CD14-positive monocyte (primary cell): Measurements from ENCODE around the gene RPTOR. TPM values are rescaled to one million over a fixed set of nuclear protein-coding genes. Genes with fewer than 3 reads are reported as not detected.

ENCODE experiments used
- DNase-seq, 3 donors: peaks; one replicate each; pipeline ENCODE4 v3.0.0-alpha.2; 2011 to 2022
- H2AFZ ChIP-seq: 2 replicates; pipeline ENCODE4 v1.6.0; 2012; ENCODE audit warnings: mild to moderate bottlenecking, low read depth, low read length, inconsistent platforms; ENCODE audit not compliant: insufficient read depth, poor library complexity, severe bottlenecking
- H3K27ac ChIP-seq, 2 donors: 1 replicate in 1 of 2; 2 replicates in 1 of 2; pipeline ENCODE4 v1.5.1; 2012 to 2013; ENCODE audit warnings: low read length in 2 of 2, control low read depth in 1 of 2, inconsistent platforms in 1 of 2, low read depth in 1 of 2, mild to moderate bottlenecking in 1 of 2
- H3K27me3 ChIP-seq, 2 donors: one replicate each; pipeline versions ENCODE4 v1.6.0 to v1.6.1; 2011 to 2013; ENCODE audit warnings: low read length in 2 of 2; ENCODE audit not compliant: control insufficient read depth in 2 of 2, insufficient read depth in 2 of 2
- H3K36me3 ChIP-seq, 2 donors: replicated peaks in 1 of 2; 1 replicate in 1 of 2; 2 replicates in 1 of 2; pipeline versions ENCODE4 v1.5.1 to v1.6.1; 2012 to 2013; ENCODE audit warnings: low read length in 2 of 2, control low read depth in 1 of 2, inconsistent platforms in 1 of 2, mild to moderate bottlenecking in 1 of 2; ENCODE audit not compliant: insufficient read depth in 2 of 2, control insufficient read depth in 1 of 2
- H3K4me1 ChIP-seq, 2 donors: 1 replicate in 1 of 2; 2 replicates in 1 of 2; pipeline versions ENCODE4 v1.5.1 to v1.6.1; 2012 to 2013; ENCODE audit warnings: low read length in 2 of 2, control low read depth in 1 of 2, inconsistent platforms in 1 of 2, mild to moderate bottlenecking in 1 of 2, moderate library complexity in 1 of 2; ENCODE audit not compliant: insufficient read depth in 2 of 2, control insufficient read depth in 1 of 2
- H3K4me2 ChIP-seq: replicated peaks from 2 replicates; pipeline ENCODE3; 2012; ENCODE audit warnings: low read length, moderate library complexity, mild to moderate bottlenecking; ENCODE audit not compliant: poor library complexity, severe bottlenecking; ENCODE audit errors: extremely low read depth
- H3K4me3 ChIP-seq, 3 experiments: fragments of 200-600 bp in 1 of 3; sonication (generic) in 1 of 3; replicated peaks in 1 of 3; 1 replicate in 2 of 3; 2 replicates in 1 of 3; pipeline ENCODE4 v1.5.1; 2011 to 2013; ENCODE audit warnings: low read length in 3 of 3, mild to moderate bottlenecking in 3 of 3, control low read depth in 2 of 3, low read depth in 2 of 3, inconsistent platforms in 1 of 3, moderate library complexity in 1 of 3
- H3K79me2 ChIP-seq: 2 replicates; pipeline ENCODE4 v1.6.0; 2012; ENCODE audit warnings: mild to moderate bottlenecking, control low read depth, inconsistent platforms, low read length, moderate library complexity; ENCODE audit not compliant: insufficient read depth
- H3K9ac ChIP-seq: 2 replicates; pipeline ENCODE4 v1.6.0; 2017; ENCODE audit warnings: low read length, mild to moderate bottlenecking; ENCODE audit not compliant: insufficient read depth, poor library complexity, severe bottlenecking
- H3K9me3 ChIP-seq, 2 donors: replicated peaks in 1 of 2; 1 replicate in 1 of 2; 2 replicates in 1 of 2; pipeline versions ENCODE4 v1.5.1 to v1.6.1; 2012 to 2013; ENCODE audit warnings: low read length in 2 of 2, control low read depth in 1 of 2; ENCODE audit not compliant: control insufficient read depth in 1 of 2, insufficient read depth in 1 of 2
- H4K20me1 ChIP-seq: 2 replicates; pipeline ENCODE4 v1.6.0; 2012; ENCODE audit warnings: mild to moderate bottlenecking, low read length, control low read depth, moderate library complexity; ENCODE audit not compliant: insufficient read depth
- H3K27ac Mint-ChIP-seq, 7 donors: one replicate each; pipeline ENCODE4 v1.8.0; 2020; ENCODE audit warnings: mild to moderate bottlenecking in 7 of 7, mixed read lengths in 7 of 7, moderate library complexity in 6 of 7, inconsistent platforms in 2 of 7
- H3K27me3 Mint-ChIP-seq, 3 donors: one replicate each; pipeline ENCODE4 v1.8.0; 2021 to 2022; ENCODE audit warnings: low read depth in 3 of 3, mild to moderate bottlenecking in 3 of 3, mixed read lengths in 3 of 3, moderate library complexity in 3 of 3, inconsistent platforms in 1 of 3
- H3K36me3 Mint-ChIP-seq, 2 donors: one replicate each; pipeline ENCODE4 v1.8.0; 2020; ENCODE audit warnings: mixed read lengths in 2 of 2, inconsistent platforms in 1 of 2, mild to moderate bottlenecking in 1 of 2
- H3K4me1 Mint-ChIP-seq: one replicate; pipeline ENCODE4 v1.8.0; 2020; ENCODE audit warnings: mild to moderate bottlenecking, mixed read lengths
- H3K4me3 Mint-ChIP-seq, 2 donors: one replicate each; pipeline ENCODE4 v1.8.0; 2020; ENCODE audit warnings: mild to moderate bottlenecking in 2 of 2, mixed read lengths in 2 of 2, moderate library complexity in 1 of 2
- H3K9me3 Mint-ChIP-seq, 7 donors: one replicate each; pipeline ENCODE4 v1.8.0; 2020 to 2022; ENCODE audit warnings: mixed read lengths in 7 of 7, mild to moderate bottlenecking in 6 of 7, moderate library complexity in 6 of 7, inconsistent platforms in 2 of 7
- CTCF ChIP-seq: fragments of 200-600 bp; IDR thresholded peaks from one replicate; pipeline ENCODE4 v1.8.0; 2022; ENCODE audit warnings: antibody characterized with exemption, mild to moderate bottlenecking
- WGBS: methylation state at CpG from one replicate; pipeline ENCODE4 v1.1.5; 2013; ENCODE audit warnings: missing lambda C conversion rate; ENCODE audit not compliant: insufficient coverage; 5-methylcytosine and 5-hydroxymethylcytosine counted together
- intact Hi-C, 2 donors: fragments of 100-400 bp; cut with micrococcal nuclease; formaldehyde crosslinking; loops; one replicate each; pipeline versions ENCODE4 v1.15.0 to v1.15.1; 2023
- polyA plus RNA-seq, 3 donors: library from polyadenylated mRNA; depleted of rRNA in 1 of 3; unstranded in 2 of 3; stranded (reverse) in 1 of 3; fragments of 300-500 nt in 2 of 3; fragments of >200 nt in 1 of 3; fragmentation: Illumina TruSeq in 2 of 3; gene quantifications; 1 replicate in 2 of 3; 2 replicates in 1 of 3; pipeline ENCODE4 v1.2.3, GENCODE V29; 2012 to 2021

The RPTOR gene
- polyA plus RNA-seq, 3 donors, result 1.1 to 8.7 (median 2.6) TPM

DNA sequence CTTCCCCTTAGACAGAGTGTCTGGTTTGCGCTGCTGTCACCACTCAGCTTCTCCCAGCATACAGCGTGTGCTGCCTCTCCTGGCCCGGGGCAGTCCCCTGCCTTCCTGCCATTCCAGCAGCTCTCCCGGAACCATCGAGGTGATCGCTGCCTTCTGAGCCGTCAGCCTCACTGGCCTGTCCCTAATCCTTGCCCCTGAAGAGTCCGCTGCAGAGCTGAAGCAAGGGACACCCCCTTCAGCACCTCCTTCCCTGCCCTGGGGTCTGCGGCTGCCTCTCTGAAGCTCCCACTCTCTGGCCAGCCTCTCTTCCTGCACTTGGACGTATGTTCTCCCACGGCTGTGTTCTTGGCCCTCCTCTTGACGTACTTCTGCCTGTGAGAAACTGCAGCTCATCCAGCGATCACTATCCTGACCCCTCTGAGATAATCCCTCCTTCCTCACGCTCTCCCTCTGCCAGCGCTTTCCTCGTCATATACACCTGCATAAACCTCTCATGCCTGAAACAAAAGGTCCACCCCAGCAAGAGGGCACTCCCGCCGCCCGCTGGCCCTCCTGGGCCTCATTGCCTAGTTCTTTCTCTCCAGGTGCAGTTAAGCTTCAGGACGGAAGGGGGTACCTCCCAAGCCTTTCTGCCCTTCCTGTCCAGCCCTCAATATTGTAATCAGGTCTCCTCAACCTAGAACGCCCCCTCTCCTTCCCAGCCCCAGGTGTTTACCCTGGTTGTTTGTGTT lies 226.4 kb downstream of the RPTOR start:
- WGBS, result 96% methylated on average over 20 of the region's 21 CpGs

DNA sequence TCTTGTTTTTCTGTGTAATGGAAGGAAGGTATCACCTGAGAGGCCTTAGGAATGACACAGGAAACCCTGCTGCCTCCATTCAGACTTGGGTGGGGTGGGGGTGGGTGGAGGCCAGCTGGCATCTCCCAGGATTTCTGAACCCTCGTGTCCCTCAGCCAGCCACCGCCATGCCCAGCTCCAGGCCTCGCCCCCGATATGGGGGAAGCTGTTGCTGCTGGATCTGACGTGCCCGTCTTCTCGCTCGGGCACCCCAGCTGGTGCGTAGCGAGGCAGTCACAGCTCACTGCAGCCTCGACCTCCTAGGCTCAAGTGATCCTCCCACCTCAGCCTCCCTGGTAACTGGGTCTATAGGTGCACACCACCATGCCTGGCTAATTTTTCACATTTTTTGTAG lies 227.0 kb downstream of the RPTOR start:
- DNase-seq, result no peak
- peaks cover 24% of the 10 kb centered on the region for H3K4me1 Mint-ChIP-seq
- intact Hi-C loops, result no loop called here
- peaks cover 0 to 3% (median 0%) of the 10 kb centered on the region in 7 donors for H3K9me3 Mint-ChIP-seq
- H3K4me3 Mint-ChIP-seq, result no peak overlapping the region
- peaks cover 25 to 36% of the 10 kb centered on the region in 2 donors for H3K36me3 Mint-ChIP-seq
- Histone ChIP-seq H4K20me1 (no peaks in the 10 kb centered on the region), H3K27me3 (no peaks in the 10 kb centered on the region), H3K9ac (no peak overlapping the region), H3K36me3 (peaks cover 7 to 17% of the 10 kb centered on the region in 2 donors), H3K4me2 (no peak overlapping the region), H3K79me2 (no peaks in the 10 kb centered on the region), H3K9me3 (no peaks in the 10 kb centered on the region), H2AFZ (no peak overlapping the region), H3K4me1 (peaks cover 10 to 16% of the 10 kb centered on the region in 2 donors), H3K27ac (no peak overlapping the region), H3K4me3 (no peak overlapping the region)
- H3K27me3 Mint-ChIP-seq, result peaks cover 0 to 3% (median 0%) of the 10 kb centered on the region in 3 donors
- TF ChIP-seq CTCF, result no peak
- WGBS, result 96% methylated on average over 10 of the region's 11 CpGs
- H3K27ac Mint-ChIP-seq, result peak overlapping the region in 1 of 7 donors; percentile 22

More for the DNA sequence above, 226.4 kb downstream of the RPTOR start:
- peak overlapping the region in 2 of 7 donors; percentile 22 to 39 for H3K27ac Mint-ChIP-seq
- Histone ChIP-seq H3K4me2 (no peak overlapping the region), H3K9me3 (no peaks in the 10 kb centered on the region), H4K20me1 (no peaks in the 10 kb centered on the region), H3K36me3 (peaks cover 7 to 17% of the 10 kb centered on the region in 2 donors), H3K4me3 (no peak overlapping the region), H3K9ac (no peak overlapping the region), H3K4me1 (peaks cover 10 to 16% of the 10 kb centered on the region in 2 donors), H3K79me2 (no peaks in the 10 kb centered on the region), H2AFZ (no peak overlapping the region), H3K27me3 (no peaks in the 10 kb centered on the region), H3K27ac (no peak overlapping the region)
- peaks cover 24% of the 10 kb centered on the region for H3K4me1 Mint-ChIP-seq
- TF ChIP-seq CTCF, result no peak
- H3K27me3 Mint-ChIP-seq, result peaks cover 0 to 3% (median 0%) of the 10 kb centered on the region in 3 donors
- H3K9me3 Mint-ChIP-seq, result peaks cover 0 to 3% (median 0%) of the 10 kb centered on the region in 7 donors
- H3K36me3 Mint-ChIP-seq, result peaks cover 22 to 31% of the 10 kb centered on the region in 2 donors
- intact Hi-C loops, result no loop called here
- no peak for DNase-seq
- H3K4me3 Mint-ChIP-seq, result no peak overlapping the region
